K562 (cell line): Measurements from ENCODE around the gene MED19. TPM values are rescaled to one million over a fixed set of nuclear protein-coding genes. Genes with fewer than 3 reads are reported as not detected.

Source experiments
- ATAC-seq: fragments of 200-7000 bp; cut with Tn5 transposase; 3 replicates; pipeline ENCODE4 v1.9.1; 2020; ENCODE audit warnings: moderate library complexity
- BruUV-seq: library from RNA; stranded (reverse); fragments of 400-500 nt; replicated peaks from 2 replicates; lab custom pipeline; 2021; lab: Mats Ljungman, UMichigan
- CTCF ChIA-PET: fragments of 300-600 bp; formaldehyde crosslinking; extraction: SDS; loops from one replicate; lab custom pipeline; 2021; ENCODE audit warnings: low intra/inter-chr PET ratio; lab: Yijun Ruan, JAX
- POLR2A ChIA-PET: fragments of 300-600, 350-650 bp; sonication (Branson Sonifier 250); formaldehyde crosslinking; extraction: SDS; loops from one replicate; lab custom pipeline; 2021; ENCODE audit warnings: antibody characterized with exemption, inconsistent platforms; lab: Yijun Ruan, JAX
- DNase-seq, 4 experiments: peaks; one replicate each; pipeline versions ENCODE4 v3.0.0 to v3.0.0-alpha.2; 2011 to 2018; ENCODE audit warnings: low spot score in 3 of 4, mixed read lengths in 3 of 4; ENCODE audit errors: extremely low read depth in 1 of 4
- FAIRE-seq: peaks from 2 replicates; lab custom pipeline; 2011; peaks lifted over from hg19 to GRCh38; lab: Jason Lieb, UNC
- H2AFZ ChIP-seq: 2 replicates; pipeline ENCODE4 v1.6.0; 2011; ENCODE audit warnings: low read depth, low read length, control low read depth, inconsistent platforms
- H3K27ac ChIP-seq: fragments of 200-600 bp; 3 replicates; pipeline ENCODE4 v1.8.0; 2011; ENCODE audit warnings: low read depth, mild to moderate bottlenecking, control low read depth, inconsistent platforms, low read length, moderate library complexity, mixed read lengths; ENCODE audit errors: extremely low read depth
- H3K27me3 ChIP-seq, 2 experiments: fragments of 300-600 bp in 1 of 2; 2 replicates in 1 of 2; 3 replicates in 1 of 2; pipeline versions ENCODE4 v1.6.0 to v1.8.0; 2011; ENCODE audit warnings: inconsistent platforms in 2 of 2, low read length in 2 of 2, mild to moderate bottlenecking in 1 of 2, mixed read lengths in 1 of 2, moderate library complexity in 1 of 2; ENCODE audit not compliant: control insufficient read depth in 2 of 2, insufficient read depth in 2 of 2
- H3K36me3 ChIP-seq: fragments of 300-600 bp; 3 replicates; pipeline ENCODE4 v1.8.0; 2011; ENCODE audit warnings: mild to moderate bottlenecking, low read length, inconsistent platforms; ENCODE audit not compliant: control insufficient read depth, insufficient read depth
- H3K4me1 ChIP-seq, 2 experiments: fragments of 200-600 bp in 1 of 2; replicated peaks in 1 of 2; 2 replicates in 1 of 2; 3 replicates in 1 of 2; pipeline versions ENCODE4 v1.5.1 to v1.8.0; 2011; ENCODE audit warnings: inconsistent platforms in 2 of 2, low read length in 2 of 2, mild to moderate bottlenecking in 1 of 2, mixed read lengths in 1 of 2, moderate library complexity in 1 of 2; ENCODE audit not compliant: control insufficient read depth in 2 of 2, insufficient read depth in 2 of 2
- H3K4me2 ChIP-seq: 2 replicates; pipeline ENCODE4 v1.6.1; 2011; ENCODE audit warnings: low read length, control low read depth, inconsistent platforms, mixed read lengths; ENCODE audit not compliant: insufficient read depth
- H3K4me3 ChIP-seq: fragments of 200-600 bp; sonication (generic), shearing (Covaris generic); 2 replicates; pipeline ENCODE4 v1.5.1; 2016; ENCODE audit warnings: control low read depth, inconsistent platforms
- H3K79me2 ChIP-seq: fragments of 200-600 bp; 3 replicates; pipeline ENCODE4 v1.8.0; 2011; ENCODE audit warnings: low read length, inconsistent platforms; ENCODE audit not compliant: control insufficient read depth, insufficient read depth
- H3K9ac ChIP-seq, 2 experiments: 2 replicates each; pipeline versions ENCODE4 v1.6.0 to v1.6.1; 2011; ENCODE audit warnings: low read depth in 2 of 2, low read length in 2 of 2, control low read depth in 1 of 2, inconsistent platforms in 1 of 2, mild to moderate bottlenecking in 1 of 2, mixed read lengths in 1 of 2; ENCODE audit not compliant: insufficient read depth in 1 of 2
- H3K9me1 ChIP-seq: one replicate; pipeline ENCODE4 v1.6.0; 2011; ENCODE audit warnings: inconsistent platforms, mild to moderate bottlenecking, low read length, moderate library complexity; ENCODE audit not compliant: control insufficient read depth, insufficient read depth
- H3K9me3 ChIP-seq: replicated peaks from 2 replicates; pipeline ENCODE4 v1.5.1; 2011; ENCODE audit warnings: low read depth, low read length, inconsistent platforms; ENCODE audit not compliant: control insufficient read depth, insufficient read depth
- H4K20me1 ChIP-seq: replicated peaks from 2 replicates; pipeline ENCODE4 v1.6.1; 2011; ENCODE audit warnings: low read length, inconsistent platforms, mixed read lengths; ENCODE audit not compliant: control insufficient read depth, insufficient read depth
- BRF2 ChIP-seq: IDR thresholded peaks from 3 replicates; pipeline ENCODE4 v1.6.1; 2011; ENCODE audit warnings: borderline replicate concordance, mild to moderate bottlenecking; ENCODE audit not compliant: insufficient read length, insufficient read depth
- MCM5 ChIP-seq: fragments of 450-650 bp; IDR thresholded peaks from 2 replicates; pipeline ENCODE4 v1.6.1; 2016; ENCODE audit warnings: low read depth
- MTA1 ChIP-seq: fragments of 450-650 bp; IDR thresholded peaks from 2 replicates; pipeline ENCODE4 v1.6.1; 2017; ENCODE audit warnings: borderline replicate concordance
- SRSF1 ChIP-seq: fragments of 200-400 bp; formaldehyde crosslinking; IDR thresholded peaks from 2 replicates; pipeline ENCODE4 v1.6.1; 2017; ENCODE audit warnings: mild to moderate bottlenecking, low read depth, low read length, moderate library complexity
- ZBTB17 ChIP-seq: fragments of 450-650 bp; formaldehyde crosslinking; IDR thresholded peaks from 2 replicates; pipeline ENCODE4 v1.4.0; 2020; ENCODE audit warnings: mild to moderate bottlenecking
- ZEB2 ChIP-seq: fragments of 450-650 bp; IDR thresholded peaks from 2 replicates; pipeline ENCODE4 v1.6.1; 2016
- ZNF316 ChIP-seq: fragments of 450-650 bp; IDR thresholded peaks from 2 replicates; pipeline ENCODE4 v1.6.1; 2016
- WGBS: fragments of 100-300 bp; shearing (Covaris generic); methylation state at CpG from one replicate; pipeline ENCODE4 v1.1.6; 2016; ENCODE audit warnings: low coverage, mixed read lengths; ENCODE audit not compliant: insufficient coverage; ENCODE audit errors: missing lambda C conversion rate; 5-methylcytosine and 5-hydroxymethylcytosine counted together
- in situ Hi-C: fragments of 300-500 bp; cut with MboI; formaldehyde crosslinking; loops from 4 replicates; pipeline ENCODE4 v1.15.0; 2018; ENCODE audit warnings: inconsistent platforms, mixed read lengths
- intact Hi-C: fragments of 100-400 bp; cut with micrococcal nuclease; formaldehyde crosslinking; loops from 2 replicates; pipeline ENCODE4 v1.14.2; 2022
- polyA plus RNA-seq, 8 experiments: library from polyadenylated mRNA; depleted of rRNA in 4 of 8; stranded (reverse) in 5 of 8; unstranded in 3 of 8; fragments of >200 nt; fragmentation: Nextera tagmentation in 2 of 8; fragmentation: Illumina TruSeq in 1 of 8; extraction: Ambion mirVana in 2 of 8; extraction: Trizol in 1 of 8; gene quantifications; 2 replicates each; pipeline versions ENCODE4 v1.2.1 to v1.2.3, GENCODE V29; 2011 to 2014; ENCODE audit warnings: inconsistent platforms in 1 of 8, missing spikeins in 1 of 8
- total RNA-seq, 7 experiments: library from RNA; depleted of rRNA in 6 of 7; stranded (reverse); fragments of >200 nt in 6 of 7; fragmentation: Illumina TruSeq in 2 of 7; extraction: Trizol in 2 of 7; gene quantifications; 2 replicates each; pipeline versions ENCODE4 v1.2.1 to v1.2.3, GENCODE V29; 2011 to 2021; ENCODE audit warnings: low replicate concordance in 1 of 7
- TF ChIP-seq, protein P1 (sequence below): IDR thresholded peaks from 2 replicates; pipeline ENCODE4 v1.6.1; 2012; ENCODE audit warnings: low read depth, low read length, improper control_type of control experiment, borderline replicate concordance
- TF ChIP-seq, protein P2 (sequence below): fragments of 200-400 bp; formaldehyde crosslinking; IDR thresholded peaks from 2 replicates; pipeline ENCODE4 v1.6.1; 2017; ENCODE audit warnings: mild to moderate bottlenecking, low read depth, low read length, moderate library complexity

The MED19 gene
- total and polyA plus RNA-seq, 9 of the 15 experiments (the other 6 are each of a cell fraction or from before 2014, with no cell fraction given) = 7.3 to 23.5 (median 15.0) TPM

- intact Hi-C loops = no loop called here
- CTCF ChIA-PET = no interaction called here
- Histone ChIP-seq H3K36me3 (peaks cover 60% of the 10 kb centered on the region), H3K9me1 (no peaks in the 10 kb centered on the region)
- TF ChIP-seq MCM5 (no peak), MTA1 (no peak), ZEB2 (no peak), BRF2 (no peak), ZBTB17 (no peak), ZNF316 (no peak), SRSF1 (no peak)
- TF ChIP-seq, protein P1, sequence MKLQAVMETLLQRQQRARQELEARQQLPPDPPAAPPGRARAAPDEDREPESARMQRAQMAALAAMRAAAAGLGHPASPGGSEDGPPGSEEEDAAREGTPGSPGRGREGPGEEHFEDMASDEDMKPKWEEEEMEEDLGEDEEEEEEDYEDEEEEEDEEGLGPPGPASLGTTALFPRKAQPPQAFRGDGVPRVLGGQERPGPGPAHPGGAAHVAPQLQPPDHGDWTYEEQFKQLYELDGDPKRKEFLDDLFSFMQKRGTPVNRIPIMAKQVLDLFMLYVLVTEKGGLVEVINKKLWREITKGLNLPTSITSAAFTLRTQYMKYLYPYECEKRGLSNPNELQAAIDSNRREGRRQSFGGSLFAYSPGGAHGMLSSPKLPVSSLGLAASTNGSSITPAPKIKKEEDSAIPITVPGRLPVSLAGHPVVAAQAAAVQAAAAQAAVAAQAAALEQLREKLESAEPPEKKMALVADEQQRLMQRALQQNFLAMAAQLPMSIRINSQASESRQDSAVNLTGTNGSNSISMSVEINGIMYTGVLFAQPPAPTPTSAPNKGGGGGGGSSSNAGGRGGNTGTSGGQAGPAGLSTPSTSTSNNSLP = no peak
- TF ChIP-seq, protein P2, sequence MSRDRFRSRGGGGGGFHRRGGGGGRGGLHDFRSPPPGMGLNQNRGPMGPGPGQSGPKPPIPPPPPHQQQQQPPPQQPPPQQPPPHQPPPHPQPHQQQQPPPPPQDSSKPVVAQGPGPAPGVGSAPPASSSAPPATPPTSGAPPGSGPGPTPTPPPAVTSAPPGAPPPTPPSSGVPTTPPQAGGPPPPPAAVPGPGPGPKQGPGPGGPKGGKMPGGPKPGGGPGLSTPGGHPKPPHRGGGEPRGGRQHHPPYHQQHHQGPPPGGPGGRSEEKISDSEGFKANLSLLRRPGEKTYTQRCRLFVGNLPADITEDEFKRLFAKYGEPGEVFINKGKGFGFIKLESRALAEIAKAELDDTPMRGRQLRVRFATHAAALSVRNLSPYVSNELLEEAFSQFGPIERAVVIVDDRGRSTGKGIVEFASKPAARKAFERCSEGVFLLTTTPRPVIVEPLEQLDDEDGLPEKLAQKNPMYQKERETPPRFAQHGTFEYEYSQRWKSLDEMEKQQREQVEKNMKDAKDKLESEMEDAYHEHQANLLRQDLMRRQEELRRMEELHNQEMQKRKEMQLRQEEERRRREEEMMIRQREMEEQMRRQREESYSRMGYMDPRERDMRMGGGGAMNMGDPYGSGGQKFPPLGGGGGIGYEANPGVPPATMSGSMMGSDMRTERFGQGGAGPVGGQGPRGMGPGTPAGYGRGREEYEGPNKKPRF = no peak
- TF ChIP-seq, all 486 proteins: peak for 0
- Histone ChIP-seq H4K20me1 (no peaks in the 10 kb centered on the region), H3K4me2 (no peak overlapping the region), H3K27ac (peak overlapping the region; percentile 8; the same call in 1 of the 3 replicates), H3K79me2 (peaks cover 93% of the 10 kb centered on the region), H3K27me3 (no peaks in the 10 kb centered on the region), H3K4me1 (peaks cover 3 to 4% of the 10 kb centered on the region in 2 experiments; a peak in 4 of 5 replicates), H2AFZ (no peak overlapping the region), H3K9me3 (no peaks in the 10 kb centered on the region), H3K4me3 (no peak overlapping the region), H3K9ac (no peak overlapping the region)
- WGBS = 95% methylated on average over 7 of the region's 7 CpGs
- POLR2A ChIA-PET = interaction anchor here (0.5 to 0.6 kb wide), 2 partner anchors 9 to 15 kb away, joined by 3 read pairs; no protein-coding TSS in a partner anchor
- in situ Hi-C loops = no loop called here
- FAIRE-seq (no peak), ATAC-seq (no peak), DNase-seq (no peak)
- BruUV-seq = no TSS peak
Measured at GRCh38 chr11:57729479-57729878, 17.5 kb upstream of the MED19 start.
